Fibroblast of lung (primary cell): Measurements from ENCODE around the gene TACC2. TPM values are rescaled to one million over a fixed set of nuclear protein-coding genes. Genes with fewer than 3 reads are reported as not detected.
A peak's percentile ranks its signal among the peaks of the same experiment; 100 is the strongest.

Experiments used
- DNase-seq, 2 donors: peaks; one replicate each; pipeline versions ENCODE4 v3.0.0 to v3.0.0-alpha.2; 2010; ENCODE audit warnings: low read depth in 2 of 2
- H2AFZ ChIP-seq: 2 replicates; pipeline ENCODE4 v1.5.1; 2012; ENCODE audit warnings: low read length, control low read depth, inconsistent platforms
- H3K27ac ChIP-seq: 2 replicates; pipeline ENCODE4 v1.5.1; 2011; ENCODE audit warnings: low read length, control low read depth; ENCODE audit not compliant: insufficient read depth
- H3K27me3 ChIP-seq: 2 replicates; pipeline ENCODE4 v1.5.1; 2011; ENCODE audit warnings: mild to moderate bottlenecking, low read length; ENCODE audit not compliant: control insufficient read depth, insufficient read depth
- H3K36me3 ChIP-seq: 2 replicates; pipeline ENCODE4 v1.5.1; 2011; ENCODE audit warnings: low read length; ENCODE audit not compliant: control insufficient read depth, insufficient read depth
- H3K4me1 ChIP-seq: 2 replicates; pipeline ENCODE4 v1.5.1; 2011; ENCODE audit warnings: low read length; ENCODE audit not compliant: control insufficient read depth, insufficient read depth; ENCODE audit errors: extremely low read depth
- H3K4me2 ChIP-seq: 2 replicates; pipeline ENCODE4 v1.5.1; 2011; ENCODE audit warnings: low read length, control low read depth; ENCODE audit not compliant: insufficient read depth; ENCODE audit errors: extremely low read depth
- H3K4me3 ChIP-seq, 4 experiments: fragments of 200-600 bp in 1 of 4; sonication (generic) in 1 of 4; replicated peaks in 1 of 4; 2 replicates each; pipeline ENCODE4 v1.5.1; 2011 to 2016; ENCODE audit warnings: low read length in 4 of 4, low read depth in 3 of 4, mild to moderate bottlenecking in 3 of 4, control low read depth in 2 of 4, inconsistent platforms in 1 of 4, mixed read lengths in 1 of 4; ENCODE audit not compliant: insufficient read depth in 1 of 4; ENCODE audit errors: control extremely low read depth in 1 of 4
- H3K79me2 ChIP-seq: 2 replicates; pipeline ENCODE4 v1.5.1; 2012; ENCODE audit warnings: mild to moderate bottlenecking, low read length, inconsistent platforms; ENCODE audit not compliant: control insufficient read depth, insufficient read depth
- H3K9ac ChIP-seq: 2 replicates; pipeline ENCODE4 v1.5.1; 2011; ENCODE audit warnings: mild to moderate bottlenecking, low read length, control low read depth; ENCODE audit not compliant: insufficient read depth
- H3K9me3 ChIP-seq: 2 replicates; pipeline ENCODE4 v1.5.1; 2012; ENCODE audit warnings: low read depth, low read length; ENCODE audit not compliant: control insufficient read depth, insufficient read depth
- H4K20me1 ChIP-seq: 2 replicates; pipeline ENCODE4 v1.5.1; 2011; ENCODE audit warnings: low read length; ENCODE audit not compliant: control insufficient read depth, insufficient read depth; ENCODE audit errors: extremely low read depth
- EZH2 ChIP-seq: IDR thresholded peaks from 2 replicates; pipeline ENCODE4 v1.5.1; 2012; ENCODE audit warnings: low read length, control low read depth, mild to moderate bottlenecking; ENCODE audit errors: missing control alignments
- polyA plus RNA-seq, 2 donors: library from polyadenylated mRNA; depleted of rRNA in 1 of 2; stranded (reverse) in 1 of 2; unstranded in 1 of 2; fragments of >200 nt; gene quantifications; 2 replicates each; pipeline ENCODE4 v1.2.1, GENCODE V29; 2011 to 2012; ENCODE audit warnings: missing spikeins in 1 of 2
- total RNA-seq: library from RNA; depleted of rRNA; stranded (reverse); fragments of >200 nt; gene quantifications from 2 replicates; pipeline ENCODE4 v1.2.1, GENCODE V29; 2014
- TF ChIP-seq, protein P1 (sequence below), 2 donors: IDR thresholded peaks in 1 of 2; conservative IDR thresholded peaks in 1 of 2; 1 replicate in 1 of 2; 2 replicates in 1 of 2; pipeline ENCODE4 v1.5.1; 2011 to 2012; ENCODE audit warnings: low read length in 2 of 2, control low read depth in 1 of 2, inconsistent platforms in 1 of 2, low read depth in 1 of 2, mild to moderate bottlenecking in 1 of 2

TACC2 gene
- total and polyA plus RNA-seq, 2 donors (not counting 1 experiment from before 2014, with no cell fraction given), result 7.6 to 13.0 TPM

DNA sequence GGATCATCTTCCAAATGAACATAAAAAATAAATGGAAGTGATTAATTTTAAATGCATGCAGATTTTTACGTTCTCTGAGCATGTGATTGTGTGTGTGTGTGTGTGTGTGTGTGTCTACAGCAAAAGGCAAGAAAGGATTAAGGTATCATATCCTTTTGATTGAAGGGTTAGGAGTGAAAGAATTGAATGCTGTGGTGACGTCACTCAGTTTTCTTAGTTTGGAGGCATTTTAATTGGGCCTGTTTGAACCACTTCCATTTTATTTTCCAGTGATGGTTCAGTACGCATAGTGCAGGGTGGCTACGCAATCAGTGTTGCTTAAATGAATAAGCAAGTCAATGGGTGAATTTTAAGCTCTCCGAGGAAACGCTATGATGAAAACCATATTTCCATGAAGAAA, 31.3 kb downstream of the TACC2 start:
- Histone ChIP-seq H3K4me3 (no peak overlapping the region), H3K9me3 (no peaks in the 10 kb centered on the region), H3K27me3 (peaks cover 9% of the 10 kb centered on the region), H3K27ac (no peak overlapping the region), H3K4me2 (no peak overlapping the region), H3K79me2 (no peaks in the 10 kb centered on the region), H3K36me3 (no peaks in the 10 kb centered on the region), H2AFZ (no peak overlapping the region), H3K9ac (no peak overlapping the region), H3K4me1 (no peaks in the 10 kb centered on the region), H4K20me1 (no peaks in the 10 kb centered on the region)
- DNase-seq, result no peak
- TF ChIP-seq, protein P1, sequence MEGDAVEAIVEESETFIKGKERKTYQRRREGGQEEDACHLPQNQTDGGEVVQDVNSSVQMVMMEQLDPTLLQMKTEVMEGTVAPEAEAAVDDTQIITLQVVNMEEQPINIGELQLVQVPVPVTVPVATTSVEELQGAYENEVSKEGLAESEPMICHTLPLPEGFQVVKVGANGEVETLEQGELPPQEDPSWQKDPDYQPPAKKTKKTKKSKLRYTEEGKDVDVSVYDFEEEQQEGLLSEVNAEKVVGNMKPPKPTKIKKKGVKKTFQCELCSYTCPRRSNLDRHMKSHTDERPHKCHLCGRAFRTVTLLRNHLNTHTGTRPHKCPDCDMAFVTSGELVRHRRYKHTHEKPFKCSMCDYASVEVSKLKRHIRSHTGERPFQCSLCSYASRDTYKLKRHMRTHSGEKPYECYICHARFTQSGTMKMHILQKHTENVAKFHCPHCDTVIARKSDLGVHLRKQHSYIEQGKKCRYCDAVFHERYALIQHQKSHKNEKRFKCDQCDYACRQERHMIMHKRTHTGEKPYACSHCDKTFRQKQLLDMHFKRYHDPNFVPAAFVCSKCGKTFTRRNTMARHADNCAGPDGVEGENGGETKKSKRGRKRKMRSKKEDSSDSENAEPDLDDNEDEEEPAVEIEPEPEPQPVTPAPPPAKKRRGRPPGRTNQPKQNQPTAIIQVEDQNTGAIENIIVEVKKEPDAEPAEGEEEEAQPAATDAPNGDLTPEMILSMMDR (conservative IDR thresholded peaks at IDR 0.05 in 1 of 2, IDR thresholded peaks at IDR 0.05 in 1 of 2; ENCODE audit: low read depth in 1 of 2, low read length in 2 of 2), result no peak
- no peak for TF ChIP-seq EZH2

DNA sequence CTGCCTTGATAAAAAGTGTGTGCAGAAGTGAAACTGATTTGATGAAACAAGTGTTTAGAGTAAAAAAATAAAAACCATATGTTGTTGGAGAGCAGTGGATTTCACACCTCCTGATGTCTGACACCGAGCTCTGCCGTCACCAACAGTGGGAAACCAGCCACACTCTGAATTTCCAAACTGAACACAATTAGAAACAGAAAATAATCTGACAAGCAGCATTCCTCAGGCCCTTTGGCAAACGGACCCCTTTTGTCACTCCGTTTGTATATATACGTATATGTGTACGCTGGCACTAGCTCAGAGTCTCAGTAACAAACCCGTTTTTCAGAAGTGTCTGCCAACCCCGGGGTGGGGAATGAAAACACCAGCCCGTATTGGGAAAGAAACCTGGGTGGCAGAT, 32.4 kb downstream of the TACC2 start:
- TF ChIP-seq, protein P1 (conservative IDR thresholded peaks at IDR 0.05 in 1 of 2, IDR thresholded peaks at IDR 0.05 in 1 of 2; ENCODE audit: low read depth in 1 of 2, low read length in 2 of 2), result no peak
- no peak for TF ChIP-seq EZH2
- H3K9ac ChIP-seq, result no peak overlapping the region
- no peaks in the 10 kb centered on the region for H3K9me3 ChIP-seq
- peaks cover 9% of the 10 kb centered on the region for H3K27me3 ChIP-seq
- H3K36me3 ChIP-seq, result no peaks in the 10 kb centered on the region
- H3K27ac ChIP-seq, result no peak overlapping the region
- H3K4me3 ChIP-seq, result peak overlapping the region; percentile 2 to 51 (median 27)
- H3K79me2 ChIP-seq, result no peaks in the 10 kb centered on the region
- peak overlapping the region; percentile 68 for H3K4me2 ChIP-seq
- H3K4me1 ChIP-seq, result no peaks in the 10 kb centered on the region
- H2AFZ ChIP-seq, result peak overlapping the region; percentile 26
- peak in 1 of 2 donors; percentile 71 for DNase-seq
- no peaks in the 10 kb centered on the region for H4K20me1 ChIP-seq

DNA sequence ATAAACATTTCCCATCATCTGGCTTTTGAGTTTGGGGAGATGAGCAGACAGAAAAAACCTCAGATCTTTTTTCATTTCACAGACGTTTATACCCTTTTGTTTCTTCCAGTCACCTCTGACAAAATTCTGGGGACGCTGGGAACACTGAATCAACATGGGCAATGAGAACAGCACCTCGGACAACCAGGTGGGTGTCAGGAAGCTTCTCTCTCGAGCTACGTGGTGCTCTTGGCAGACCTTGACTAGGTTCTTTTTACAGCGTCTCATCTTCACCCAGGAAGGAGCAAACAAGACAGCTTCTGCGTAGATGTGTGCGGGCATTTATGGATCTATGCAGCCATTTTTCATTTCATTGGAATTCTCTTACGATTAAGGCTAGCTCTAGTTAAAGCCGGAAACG, 32.9 kb downstream of the TACC2 start:
- H3K4me3 ChIP-seq, result peak overlapping the region in 3 of 4 experiments; percentile 2 to 51 (median 21)
- H3K9ac ChIP-seq, result no peak overlapping the region

More for the DNA sequence above, 32.9 kb downstream of the TACC2 start:
- Histone ChIP-seq H3K4me1 (no peaks in the 10 kb centered on the region), H4K20me1 (no peaks in the 10 kb centered on the region), H2AFZ (no peak overlapping the region), H3K27me3 (peaks cover 9% of the 10 kb centered on the region), H3K36me3 (no peaks in the 10 kb centered on the region), H3K79me2 (no peaks in the 10 kb centered on the region), H3K4me2 (peak overlapping the region; percentile 68), H3K9me3 (no peaks in the 10 kb centered on the region), H3K27ac (no peak overlapping the region)
- no peak for DNase-seq
- TF ChIP-seq, protein P1 (conservative IDR thresholded peaks at IDR 0.05 in 1 of 2, IDR thresholded peaks at IDR 0.05 in 1 of 2; ENCODE audit: low read depth in 1 of 2, low read length in 2 of 2), result no peak
- no peak for TF ChIP-seq EZH2
